Esophagus muscularis mucosa (tissue), 4 donors: ENCODE measurements around the gene RGPD3. TPM values are rescaled to one million over a fixed set of nuclear protein-coding genes. Genes with fewer than 3 reads are reported as not detected.
"Not testable (repeated sequence)": the region's sequence is repeated elsewhere in the genome, so short reads cannot be mapped to it uniquely, and the experiment has no call there.

Source experiments
- DNase-seq: peaks from one replicate; pipeline ENCODE4 v3.0.0-alpha.2; 2017; ENCODE audit errors: extremely low spot score
- H3K27ac ChIP-seq, 4 donors: fragments of 200-600 bp; sonication (generic); replicated peaks in 1 of 4; 1 replicate in 3 of 4; 2 replicates in 1 of 4; pipeline ENCODE4 v1.5.1; 2016 to 2019; ENCODE audit warnings: mild to moderate bottlenecking in 1 of 4
- H3K27me3 ChIP-seq, 4 donors: fragments of 200-600 bp; sonication (generic); one replicate each; pipeline versions ENCODE4 v1.5.1 to v1.6.0; 2016 to 2019
- H3K36me3 ChIP-seq, 4 donors: fragments of 200-600 bp; sonication (generic); one replicate each; pipeline ENCODE4 v1.5.1; 2016 to 2019
- H3K4me1 ChIP-seq, 4 donors: fragments of 200-600 bp; sonication (generic); one replicate each; pipeline ENCODE4 v1.5.1; 2016 to 2019
- H3K4me3 ChIP-seq, 4 donors: fragments of 200-600 bp; sonication (generic); 1 replicate in 2 of 4; 2 replicates in 2 of 4; pipeline ENCODE4 v1.5.1; 2016 to 2019; ENCODE audit warnings: mild to moderate bottlenecking in 4 of 4, moderate library complexity in 1 of 4
- H3K9me3 ChIP-seq, 4 donors: fragments of 200-600 bp; sonication (generic); 1 replicate in 3 of 4; 2 replicates in 1 of 4; pipeline ENCODE4 v1.5.1; 2016 to 2019
- POLR2AphosphoS5 ChIP-seq, 2 donors: sonication (generic); formaldehyde crosslinking; IDR thresholded peaks; one replicate each; pipeline ENCODE4 v1.6.1; 2017; ENCODE audit warnings: antibody characterized with exemption in 2 of 2
- WGBS: methylation state at CpG from one replicate; pipeline ENCODE4 v1.1.5; 2018; 5-methylcytosine and 5-hydroxymethylcytosine counted together
- intact Hi-C: fragments of 100-400 bp; cut with DNase I; formaldehyde crosslinking; loops from one replicate; pipeline ENCODE4 v1.15.1; 2023
- total RNA-seq, 4 donors: library from RNA; depleted of rRNA; stranded (reverse); fragments of >200 nt; gene quantifications; one replicate each; pipeline versions ENCODE4 v1.1.0 to v1.2.1, GENCODE V29; 2016

Gene RGPD3
- total RNA-seq, 4 donors from 2014 or later = 0.33 to 0.46 (median 0.43) TPM

DNA sequence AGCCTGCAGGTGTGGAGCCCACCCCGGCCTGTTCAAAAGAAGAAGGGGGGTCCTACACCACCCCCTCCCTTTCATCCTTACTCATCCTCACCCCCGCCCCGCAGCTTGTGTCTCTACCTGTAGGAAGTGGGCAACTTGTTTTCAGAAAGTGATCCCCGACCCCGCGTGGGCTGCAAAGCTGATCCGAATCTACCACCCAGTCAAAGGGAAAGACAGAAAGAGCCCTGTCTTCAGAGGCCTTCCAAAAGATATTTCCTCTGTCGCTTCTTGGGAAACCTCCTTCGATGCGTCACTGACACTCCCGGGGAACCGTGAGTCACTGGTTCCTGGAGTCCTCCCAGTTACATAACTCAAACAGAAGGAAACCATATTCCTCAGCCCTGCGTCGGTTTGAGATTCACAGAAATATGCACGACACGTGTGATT is 43.3 kb upstream of the RGPD3 start:
- 48% methylated on average over 10 of the region's 16 CpGs for WGBS

DNA sequence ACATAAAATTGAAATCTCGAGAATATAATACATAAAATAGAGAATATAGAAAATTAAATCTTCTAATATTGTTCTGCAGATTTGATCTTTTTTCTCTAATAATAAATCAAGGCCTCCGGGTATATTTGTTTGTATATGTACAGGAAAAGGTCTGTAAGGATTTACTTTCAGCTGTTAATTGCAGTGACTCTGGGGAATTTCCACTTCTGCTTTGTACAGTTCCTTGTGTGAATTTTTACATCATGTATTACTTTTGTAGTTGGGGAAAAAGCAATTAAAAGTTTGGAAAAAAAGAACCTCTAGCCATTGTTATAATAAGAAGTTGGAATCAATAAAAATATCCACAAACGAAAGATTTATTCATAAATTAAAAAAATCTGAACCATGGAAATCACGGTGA is 42.6 kb upstream of the RGPD3 start:
- H3K27ac ChIP-seq, H3K27me3 ChIP-seq, H3K4me3 ChIP-seq, H3K36me3 ChIP-seq, DNase-seq, intact Hi-C loops, H3K9me3 ChIP-seq: not testable (repeated sequence)
- 82% methylated on average over 4 of the region's 4 CpGs for WGBS
- peaks cover 0 to 13% (median 7%) of the 10 kb centered on the region in 4 donors for H3K4me1 ChIP-seq

More for the DNA sequence above, 43.3 kb upstream of the RGPD3 start:
- Histone ChIP-seq H3K4me3 (peak overlapping the region in 2 of 4 donors; percentile 26 to 37), H3K4me1 (peaks cover 0 to 13% (median 7%) of the 10 kb centered on the region in 4 donors), H3K27ac (peak overlapping the region; percentile 58 to 68 (median 62))
- peak in 1 of 2 donors; percentile 62 for TF ChIP-seq POLR2AphosphoS5 (IDR thresholded peaks at IDR 0.05)
- intact Hi-C loops, H3K27me3 ChIP-seq, DNase-seq, H3K36me3 ChIP-seq, H3K9me3 ChIP-seq: not testable (repeated sequence)

DNA sequence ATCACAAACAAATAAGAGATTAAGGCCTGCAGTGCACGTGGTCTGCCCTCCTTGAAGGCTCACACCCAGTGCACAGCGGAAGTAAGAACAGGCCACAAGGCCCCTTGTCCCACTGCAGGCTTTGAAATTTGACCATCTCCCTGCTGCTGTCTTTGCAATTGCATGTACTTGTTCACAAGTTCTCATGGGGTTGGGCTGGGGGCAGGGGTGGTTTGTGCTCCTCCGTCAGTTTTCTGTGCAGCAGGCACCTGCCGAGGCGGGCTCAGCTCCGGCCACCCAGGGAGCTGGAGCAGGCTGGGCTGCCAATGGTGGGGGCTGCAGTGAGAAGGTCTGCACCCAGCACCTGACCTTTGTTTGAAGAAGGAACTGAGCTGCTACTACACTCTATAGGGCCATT is 41.2 kb upstream of the RGPD3 start:
- H3K9me3 ChIP-seq, H3K27ac ChIP-seq, DNase-seq, H3K4me3 ChIP-seq, H3K36me3 ChIP-seq, intact Hi-C loops, H3K27me3 ChIP-seq: not testable (repeated sequence)
- H3K4me1 ChIP-seq = peaks cover 0 to 13% (median 7%) of the 10 kb centered on the region in 4 donors
- 93% methylated on average over 2 of the region's 6 CpGs for WGBS

DNA sequence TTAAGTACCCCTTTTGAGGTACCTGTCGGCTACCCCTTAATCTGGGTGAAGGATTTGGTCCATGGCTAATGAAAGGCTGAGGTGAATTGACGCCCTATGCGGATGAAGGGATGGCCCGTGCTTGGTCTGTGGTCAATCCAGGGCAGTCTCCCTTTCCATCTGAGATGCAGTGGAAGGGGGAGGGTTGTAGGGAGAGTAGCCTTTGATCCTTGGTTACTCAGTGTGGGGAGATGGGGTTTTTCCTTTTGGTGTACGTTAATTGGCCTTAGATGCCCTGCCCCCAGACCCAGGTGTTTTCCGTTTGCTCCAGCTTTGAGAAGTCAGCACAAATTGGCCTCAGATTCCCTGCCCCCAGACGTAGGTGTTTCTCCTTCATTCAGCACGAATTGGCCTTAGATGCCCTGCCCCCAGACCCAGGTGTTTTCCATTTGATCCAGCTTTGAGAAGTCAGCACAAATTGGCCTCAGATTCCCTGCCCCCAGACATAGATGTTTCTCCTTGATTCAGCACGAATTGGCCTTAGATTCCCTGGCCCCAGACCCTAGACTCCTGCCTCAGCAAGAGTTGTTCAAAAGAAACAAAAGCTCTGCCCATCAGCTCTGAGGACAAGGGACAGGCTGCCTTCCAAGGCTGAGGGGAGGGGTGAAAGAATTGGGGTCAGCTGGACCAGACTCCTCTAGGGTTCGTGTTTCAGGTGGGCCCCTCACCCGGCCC is 40.6 kb upstream of the RGPD3 start:
- WGBS = 76% methylated on average over 8 of the region's 11 CpGs
- DNase-seq, H3K36me3 ChIP-seq, intact Hi-C loops, H3K9me3 ChIP-seq, H3K4me3 ChIP-seq, H3K27ac ChIP-seq, H3K27me3 ChIP-seq: not testable (repeated sequence)
- peaks cover 0 to 13% (median 7%) of the 10 kb centered on the region in 4 donors for H3K4me1 ChIP-seq

DNA sequence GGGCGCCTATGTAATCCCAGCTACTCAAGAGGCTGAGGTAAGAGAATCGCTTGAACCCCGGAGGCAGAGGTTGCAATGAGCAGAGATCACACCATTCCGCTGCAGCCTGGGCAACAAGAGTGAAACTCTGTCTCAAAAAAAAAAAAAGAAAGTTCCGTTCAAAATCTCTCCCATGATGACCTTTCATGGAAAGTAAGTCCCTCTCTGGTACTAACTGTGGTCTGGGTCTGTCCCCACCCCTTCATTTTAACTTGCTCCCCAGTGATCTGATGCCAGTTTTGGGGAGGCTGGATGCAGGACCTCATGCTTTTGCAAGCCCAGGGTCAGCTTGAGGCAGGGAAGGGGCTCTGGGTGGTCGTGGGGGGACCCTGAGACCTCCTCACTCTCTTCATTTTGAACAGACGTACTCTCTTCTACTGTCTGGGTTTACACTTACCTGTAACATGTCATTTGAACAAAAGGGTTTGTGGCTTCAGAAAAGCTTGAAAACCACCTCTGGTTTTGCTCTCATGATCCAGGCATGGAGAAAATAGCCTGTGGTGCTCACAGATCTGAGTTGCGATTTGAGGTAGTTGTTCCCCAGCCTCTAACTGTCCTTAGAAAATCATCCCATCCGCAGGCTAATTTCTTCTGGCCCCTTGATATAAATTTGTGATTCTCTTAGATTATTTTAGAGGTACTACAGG is 37.9 kb upstream of the RGPD3 start:
- DNase-seq, H3K27me3 ChIP-seq, intact Hi-C loops, H3K27ac ChIP-seq, H3K4me1 ChIP-seq, H3K9me3 ChIP-seq, H3K4me3 ChIP-seq, H3K36me3 ChIP-seq: not testable (repeated sequence)
- 81% methylated on average over 6 of the region's 9 CpGs for WGBS

DNA sequence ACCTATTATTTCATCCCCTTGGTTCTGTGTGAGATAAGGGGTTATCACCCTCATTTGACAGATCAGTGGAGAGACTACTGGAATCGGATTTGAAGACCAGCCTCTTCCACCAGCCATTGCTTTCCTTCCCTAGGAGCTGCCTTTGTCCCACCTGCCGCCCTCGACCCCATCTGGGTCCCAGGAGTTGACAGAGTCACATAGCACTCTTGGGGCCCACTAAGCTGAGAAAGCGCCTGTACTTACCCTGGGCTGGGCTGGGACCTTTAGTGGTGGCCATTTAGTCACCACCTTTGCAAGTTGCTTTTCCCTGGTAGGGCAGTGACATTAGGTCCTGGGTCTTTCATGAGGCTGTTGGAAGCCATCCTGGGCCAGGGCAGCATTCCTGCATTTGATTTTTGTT is 36.6 kb upstream of the RGPD3 start:
- H3K4me3 ChIP-seq, H3K27me3 ChIP-seq, H3K9me3 ChIP-seq, H3K27ac ChIP-seq, intact Hi-C loops, H3K36me3 ChIP-seq, H3K4me1 ChIP-seq, DNase-seq: not testable (repeated sequence)
- WGBS = 89% methylated on average over 4 of the region's 4 CpGs

DNA sequence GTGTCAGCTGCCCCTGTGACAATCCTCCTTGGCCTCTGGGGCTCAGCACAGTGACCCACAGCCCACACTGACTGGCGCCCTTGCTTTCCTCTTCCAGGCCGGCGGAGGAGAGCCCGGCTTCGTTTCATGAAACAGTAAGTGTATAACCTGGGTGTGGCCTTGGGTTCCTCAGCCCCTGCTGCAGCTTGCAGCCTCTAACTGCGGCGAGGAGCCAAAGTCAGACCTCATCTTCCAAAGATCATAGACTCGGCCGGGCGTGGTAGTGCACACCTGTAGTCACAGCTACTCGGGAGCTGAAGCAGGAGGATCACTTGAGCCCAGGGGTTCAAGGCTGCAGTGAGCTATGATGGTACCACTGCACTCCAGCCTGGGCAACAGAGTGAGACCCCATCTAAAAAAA is 36.0 kb upstream of the RGPD3 start:
- H3K4me3 ChIP-seq, H3K9me3 ChIP-seq, H3K36me3 ChIP-seq, H3K4me1 ChIP-seq, DNase-seq, H3K27ac ChIP-seq, intact Hi-C loops, H3K27me3 ChIP-seq: not testable (repeated sequence)
- 92% methylated on average over 11 of the region's 11 CpGs for WGBS

DNA sequence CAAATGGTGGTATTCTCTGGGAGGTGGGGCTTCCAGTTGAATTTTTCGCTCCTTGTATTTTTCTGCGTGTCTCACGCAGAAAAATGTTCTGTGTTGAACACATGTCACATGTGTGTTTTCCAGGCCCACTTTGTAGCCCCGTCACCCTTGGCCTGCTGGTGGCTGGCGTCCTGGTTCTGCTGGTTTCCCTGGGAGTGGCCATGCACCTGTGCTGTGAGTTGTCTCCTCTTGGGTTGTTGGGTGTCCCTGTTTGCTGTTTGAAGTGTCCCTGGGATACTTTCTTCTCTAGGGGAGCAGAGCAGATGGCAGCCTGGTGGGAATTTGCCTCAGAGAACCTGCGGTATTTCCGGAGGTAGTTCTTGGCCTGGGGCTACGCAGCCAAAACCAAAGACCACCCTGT is 34.1 kb upstream of the RGPD3 start:
- 89% methylated on average over 7 of the region's 8 CpGs for WGBS
- H3K4me3 ChIP-seq, H3K9me3 ChIP-seq, DNase-seq, H3K4me1 ChIP-seq, H3K27ac ChIP-seq, H3K36me3 ChIP-seq, H3K27me3 ChIP-seq, intact Hi-C loops: not testable (repeated sequence)

DNA sequence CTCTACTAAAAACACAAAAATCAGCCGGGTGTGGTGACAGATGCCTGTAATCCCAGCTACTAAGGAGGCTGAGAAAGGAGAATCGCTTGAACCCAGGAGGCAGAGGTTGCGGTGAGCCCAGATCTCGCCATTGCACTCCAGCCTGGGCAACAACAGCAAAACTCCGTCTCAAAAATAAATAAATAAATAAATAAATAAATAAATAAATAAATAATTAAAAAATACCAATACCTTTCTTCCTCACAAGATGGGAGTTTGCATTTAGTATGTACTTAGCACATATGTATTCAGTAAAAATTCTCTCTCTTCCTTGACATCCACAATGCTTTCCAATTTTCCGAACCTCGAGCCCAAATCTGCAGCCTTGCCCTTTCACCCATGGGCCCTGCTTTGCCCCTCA is 32.1 kb upstream of the RGPD3 start:
- WGBS = 83% methylated on average over 6 of the region's 7 CpGs
- intact Hi-C loops, H3K4me3 ChIP-seq, H3K27me3 ChIP-seq, DNase-seq, H3K27ac ChIP-seq, H3K36me3 ChIP-seq, H3K9me3 ChIP-seq, H3K4me1 ChIP-seq: not testable (repeated sequence)

DNA sequence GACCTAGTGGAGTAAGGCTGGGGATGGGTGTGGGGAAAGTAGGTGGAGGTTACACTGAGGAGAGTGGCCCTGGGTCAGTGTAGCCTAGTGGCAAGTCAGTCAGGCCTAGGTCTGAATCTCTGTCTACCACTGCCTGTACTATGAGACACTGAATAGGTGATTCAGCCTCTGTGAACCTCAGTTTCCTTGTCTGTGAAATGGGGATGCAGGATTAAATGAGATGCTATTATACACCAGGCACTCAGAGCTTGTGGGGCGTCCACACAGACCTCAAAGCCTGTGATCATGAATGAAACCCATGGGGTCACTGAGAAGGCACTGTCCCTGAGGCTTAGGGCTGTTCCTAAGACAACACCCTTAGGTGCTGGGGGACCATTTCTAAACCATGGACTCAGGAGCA is 30.3 kb upstream of the RGPD3 start:
- H3K27ac ChIP-seq, H3K36me3 ChIP-seq, H3K4me1 ChIP-seq, H3K9me3 ChIP-seq, H3K27me3 ChIP-seq, intact Hi-C loops, H3K4me3 ChIP-seq, DNase-seq: not testable (repeated sequence)
- 67% methylated on average over 1 of the region's 1 CpG for WGBS

DNA sequence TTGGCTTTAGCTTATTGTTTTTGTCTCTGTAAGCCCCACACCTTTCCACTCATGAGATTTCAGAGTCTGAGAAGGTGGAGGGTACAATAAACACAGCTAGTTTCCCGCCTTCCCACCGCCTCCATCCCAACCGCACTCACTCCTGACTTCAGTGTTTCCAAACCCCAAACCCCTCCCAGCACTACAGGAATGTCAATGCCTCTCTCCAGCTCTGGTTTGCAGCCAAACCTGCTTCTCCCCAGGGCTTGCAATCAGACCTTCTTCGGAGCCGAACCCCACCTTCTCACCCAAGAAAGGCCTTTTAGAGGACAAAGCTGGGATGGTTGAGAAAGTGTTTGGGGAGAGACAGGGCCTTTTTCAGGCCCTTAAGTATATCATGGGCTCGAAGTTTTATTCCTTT is 24.7 kb upstream of the RGPD3 start:
- H3K4me1 ChIP-seq, DNase-seq, H3K4me3 ChIP-seq, H3K27me3 ChIP-seq, H3K27ac ChIP-seq, H3K36me3 ChIP-seq, H3K9me3 ChIP-seq, intact Hi-C loops: not testable (repeated sequence)
- 34% methylated on average over 6 of the region's 6 CpGs for WGBS

DNA sequence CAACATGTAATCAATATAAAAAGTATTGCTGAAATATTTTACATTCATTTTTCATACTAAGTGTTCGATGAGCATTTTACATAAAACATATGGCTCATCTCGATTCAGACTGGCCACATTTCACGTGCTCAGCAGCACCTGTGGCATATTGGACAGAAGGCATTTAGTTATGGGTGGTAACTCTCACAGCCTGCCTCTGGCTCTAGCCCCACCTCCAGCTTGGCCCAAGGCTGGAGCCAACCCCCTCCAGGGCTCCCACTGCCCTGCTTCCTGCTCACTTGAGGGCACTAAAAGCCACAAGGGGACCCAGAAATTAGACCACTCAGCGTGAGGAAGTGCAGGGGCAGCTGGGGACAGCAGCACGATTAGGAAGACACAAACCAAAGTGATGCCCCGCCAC is 24.2 kb upstream of the RGPD3 start:
- H3K27me3 ChIP-seq, H3K9me3 ChIP-seq, H3K27ac ChIP-seq, H3K4me3 ChIP-seq, intact Hi-C loops, DNase-seq, H3K36me3 ChIP-seq, H3K4me1 ChIP-seq: not testable (repeated sequence)
- WGBS = 76% methylated on average over 6 of the region's 6 CpGs

DNA sequence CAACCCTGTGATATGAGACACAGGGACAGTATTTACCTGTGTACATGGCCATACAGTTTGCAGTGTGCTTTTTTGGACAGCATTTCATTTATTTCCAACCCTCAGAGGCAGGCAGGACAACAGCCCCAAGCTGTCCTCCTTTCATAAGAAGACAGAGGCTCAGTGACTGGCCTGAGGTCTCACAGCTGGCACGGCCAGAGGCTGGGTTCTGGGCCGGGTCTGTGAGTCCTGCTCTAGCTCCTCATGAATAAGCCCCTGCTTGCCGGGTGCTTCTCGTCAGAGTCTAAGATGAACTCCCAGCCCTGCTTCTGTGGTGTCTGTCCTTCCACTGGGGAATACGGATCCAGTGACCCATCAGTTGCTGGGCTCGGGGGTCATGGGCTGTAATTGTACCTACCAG is 21.5 kb upstream of the RGPD3 start:
- DNase-seq = not testable (repeated sequence)
- 82% methylated on average over 2 of the region's 6 CpGs for WGBS

More for the DNA sequence above, 21.5 kb upstream of the RGPD3 start:
- H3K4me3 ChIP-seq, H3K4me1 ChIP-seq, H3K9me3 ChIP-seq, H3K27ac ChIP-seq, intact Hi-C loops, H3K36me3 ChIP-seq: not testable (repeated sequence)
- peaks cover 0 to 16% (median 0%) of the 10 kb centered on the region in 4 donors for H3K27me3 ChIP-seq
